Measurements from ENCODE around the gene RD3L.

GRCh38 chr14:103941973-103942736, at the start of gene RD3L:
- TF ChIP-seq GATA3 (IDR thresholded peaks at IDR 0.05; ENCODE audit: low read depth, low read length) (no peak), GATA2 (IDR thresholded peaks at IDR 0.05; ENCODE audit: low read depth, low read length) (no peak)
